GM11168 (cell line): ENCODE measurements around the gene ARHGAP22.

Experiments
- in situ Hi-C: fragments of 300-500 bp; cut with MboI; formaldehyde crosslinking; loops from one replicate; pipeline ENCODE4 v1.12.0; 2022; ENCODE audit warnings: low sequenced_read_pairs; ENCODE audit not compliant: unreplicated experiment

ARHGAP22 gene

GRCh38 chr10:48634198-48634983 lies 29.5 kb upstream of the ARHGAP22 start:
- in situ Hi-C loops, result no loop called here

GRCh38 chr10:48633381-48634197 lies 28.7 kb upstream of the ARHGAP22 start:
- in situ Hi-C loops, result no loop called here

- in situ Hi-C loops, result no loop called here
Measured at GRCh38 chr10:48632166-48632565, 27.3 kb upstream of the ARHGAP22 start.

- in situ Hi-C loops, result no loop called here
Measured at GRCh38 chr10:48627984-48628609, 23.2 kb upstream of the ARHGAP22 start.

- in situ Hi-C loops, result no loop called here
Measured at GRCh38 chr10:48626986-48627731, 22.3 kb upstream of the ARHGAP22 start.

- in situ Hi-C loops, result no loop called here
Measured at GRCh38 chr10:48626447-48626846, 21.6 kb upstream of the ARHGAP22 start.

- in situ Hi-C loops, result no loop called here
Measured at GRCh38 chr10:48625826-48626134, 20.9 kb upstream of the ARHGAP22 start.

- in situ Hi-C loops, result no loop called here
Measured at GRCh38 chr10:48623607-48624132, 18.8 kb upstream of the ARHGAP22 start.

GRCh38 chr10:48623009-48623408 lies 18.1 kb upstream of the ARHGAP22 start:
- in situ Hi-C loops, result no loop called here

- in situ Hi-C loops, result no loop called here
Measured at GRCh38 chr10:48620719-48621118, 15.8 kb upstream of the ARHGAP22 start.

- in situ Hi-C loops, result no loop called here
Measured at GRCh38 chr10:48616436-48616835, 11.6 kb upstream of the ARHGAP22 start.

GRCh38 chr10:48614481-48615390 lies 9.9 kb upstream of the ARHGAP22 start:
- in situ Hi-C loops, result no loop called here

GRCh38 chr10:48613016-48613415 lies 8.1 kb upstream of the ARHGAP22 start:
- in situ Hi-C loops, result no loop called here

- in situ Hi-C loops, result no loop called here
Measured at GRCh38 chr10:48612236-48612943, 7.5 kb upstream of the ARHGAP22 start.

- in situ Hi-C loops, result no loop called here
Measured at GRCh38 chr10:48611133-48611532, 6.3 kb upstream of the ARHGAP22 start.

GRCh38 chr10:48610585-48611093 lies 5.8 kb upstream of the ARHGAP22 start:
- in situ Hi-C loops, result no loop called here

- in situ Hi-C loops, result no loop called here
Measured at GRCh38 chr10:48609899-48610584, 5.2 kb upstream of the ARHGAP22 start.

GRCh38 chr10:48609441-48609840 lies 4.6 kb upstream of the ARHGAP22 start:
- in situ Hi-C loops, result no loop called here
